SK-N-SH treated with all-trans-retinoic acid at 6 μM for 48 hours (cell line): ENCODE data around the gene TXLNB.

Source experiments
- ATAC-seq: fragments of 200-7000 bp; cut with Tn5 transposase; 3 replicates; pipeline ENCODE4 v1.9.1; 2020; ENCODE audit warnings: mild to moderate bottlenecking, moderate library complexity
- ARNTL ChIP-seq: fragments of 450-650 bp; formaldehyde crosslinking; IDR thresholded peaks from 2 replicates; pipeline ENCODE4 v1.5.0; 2020; ENCODE audit warnings: low read depth, mild to moderate bottlenecking, moderate library complexity, borderline replicate concordance
- BACH2 ChIP-seq: fragments of 250-450 bp; sonication (Bioruptor Pico); IDR thresholded peaks from 2 replicates; pipeline ENCODE4 v1.9.0; 2021; ENCODE audit warnings: mild to moderate bottlenecking, borderline replicate concordance
- ESRRG ChIP-seq: fragments of 250-450 bp; sonication (Bioruptor Pico); IDR thresholded peaks from 2 replicates; pipeline ENCODE4 v1.6.1; 2021; ENCODE audit warnings: mild to moderate bottlenecking
- GLIS3 ChIP-seq: fragments of 250-450 bp; sonication (Bioruptor Pico); IDR thresholded peaks from 2 replicates; pipeline ENCODE4 v1.5.0; 2020; ENCODE audit warnings: mild to moderate bottlenecking, moderate library complexity
- OSR1 ChIP-seq: fragments of 250-450 bp; sonication (Bioruptor Pico); IDR thresholded peaks from 2 replicates; pipeline ENCODE4 v1.8.0; 2022; ENCODE audit warnings: moderate library complexity, mild to moderate bottlenecking, inconsistent platforms
- PPARA ChIP-seq: fragments of 250-450 bp; sonication (Bioruptor Pico); IDR thresholded peaks from 2 replicates; pipeline ENCODE4 v1.5.0; 2020; ENCODE audit warnings: mild to moderate bottlenecking, borderline replicate concordance
- RARB ChIP-seq: fragments of 250-450 bp; sonication (Bioruptor Pico); IDR thresholded peaks from 2 replicates; pipeline ENCODE4 v1.8.0; 2021; ENCODE audit warnings: mild to moderate bottlenecking, moderate library complexity
- SNAI2 ChIP-seq: fragments of 250-450 bp; sonication (Bioruptor Pico); IDR thresholded peaks from 2 replicates; pipeline ENCODE4 v1.5.0; 2020; ENCODE audit warnings: mild to moderate bottlenecking, moderate library complexity
- TCF4 ChIP-seq: fragments of 250-450 bp; sonication (Bioruptor Pico); IDR thresholded peaks from 2 replicates; pipeline ENCODE4 v1.8.0; 2021; ENCODE audit warnings: mild to moderate bottlenecking, moderate library complexity, borderline replicate concordance
- TOX ChIP-seq: fragments of 250-450 bp; sonication (Bioruptor Pico); IDR thresholded peaks from 2 replicates; pipeline ENCODE4 v1.8.0; 2021; ENCODE audit warnings: mild to moderate bottlenecking, moderate library complexity, borderline replicate concordance
- ZC3H10 ChIP-seq: fragments of 250-450 bp; sonication (Bioruptor Pico); IDR thresholded peaks from 2 replicates; pipeline ENCODE4 v1.5.1; 2021; ENCODE audit warnings: mild to moderate bottlenecking, moderate library complexity
- ZFP3 ChIP-seq: fragments of 250-450 bp; sonication (Bioruptor Pico); IDR thresholded peaks from 2 replicates; pipeline ENCODE4 v1.5.0; 2020; ENCODE audit warnings: mild to moderate bottlenecking, moderate library complexity
- ZFP30 ChIP-seq: fragments of 450-650 bp; formaldehyde crosslinking; IDR thresholded peaks from 2 replicates; pipeline ENCODE4 v1.5.0; 2022; ENCODE audit warnings: mild to moderate bottlenecking, moderate library complexity
- ZNF70 ChIP-seq: fragments of 450-650 bp; formaldehyde crosslinking; IDR thresholded peaks from 2 replicates; pipeline ENCODE4 v1.5.0; 2020; ENCODE audit warnings: mild to moderate bottlenecking, moderate library complexity
- TF ChIP-seq, protein P1 (sequence below): fragments of 250-450 bp; sonication (Bioruptor Pico); IDR thresholded peaks from 2 replicates; pipeline ENCODE4 v1.5.0; 2020; ENCODE audit warnings: mild to moderate bottlenecking, moderate library complexity
- TF ChIP-seq, protein P2 (sequence below): fragments of 250-450 bp; sonication (Bioruptor Pico); IDR thresholded peaks from 2 replicates; pipeline ENCODE4 v1.8.0; 2020; ENCODE audit warnings: mild to moderate bottlenecking, moderate library complexity, borderline replicate concordance
- TF ChIP-seq, protein P3 (sequence below): fragments of 250-450 bp; sonication (Bioruptor Pico); IDR thresholded peaks from 2 replicates; pipeline ENCODE4 v1.5.1; 2020; ENCODE audit warnings: low read depth, mild to moderate bottlenecking, moderate library complexity

Gene TXLNB

DNA sequence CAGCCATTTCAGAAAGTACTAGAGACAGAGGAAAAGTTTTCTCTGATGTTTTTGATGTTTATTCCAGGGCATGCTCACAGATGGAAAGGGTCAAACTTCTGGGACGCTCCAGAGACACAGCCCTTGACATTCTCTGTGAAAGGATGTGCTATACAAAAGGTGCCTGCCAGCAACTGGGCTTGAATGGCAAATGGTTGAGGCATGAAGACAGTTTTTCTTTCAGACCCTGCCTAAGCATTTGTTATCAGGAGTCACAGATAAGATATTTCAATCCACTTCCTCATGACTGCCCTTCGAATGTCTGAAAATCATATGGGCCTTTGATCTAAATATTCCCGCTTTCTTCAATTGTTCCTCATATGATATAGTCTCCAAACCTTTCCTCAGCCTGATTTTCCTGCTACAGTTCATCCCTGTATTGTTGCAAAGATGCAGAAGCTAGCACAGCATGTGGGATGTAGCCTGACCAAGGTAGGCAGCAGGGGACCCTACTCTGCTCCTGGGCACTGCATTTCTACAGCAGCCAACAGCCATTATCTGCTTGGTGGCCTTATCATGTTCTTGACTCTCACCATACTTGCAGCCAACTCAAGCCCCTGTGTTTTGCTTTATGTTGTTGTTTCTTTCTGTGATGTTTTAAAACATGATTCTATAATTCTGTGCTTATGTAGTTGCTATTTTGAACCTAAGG lies 14.6 kb upstream of the TXLNB start (continued):
- TF ChIP-seq, protein P1, sequence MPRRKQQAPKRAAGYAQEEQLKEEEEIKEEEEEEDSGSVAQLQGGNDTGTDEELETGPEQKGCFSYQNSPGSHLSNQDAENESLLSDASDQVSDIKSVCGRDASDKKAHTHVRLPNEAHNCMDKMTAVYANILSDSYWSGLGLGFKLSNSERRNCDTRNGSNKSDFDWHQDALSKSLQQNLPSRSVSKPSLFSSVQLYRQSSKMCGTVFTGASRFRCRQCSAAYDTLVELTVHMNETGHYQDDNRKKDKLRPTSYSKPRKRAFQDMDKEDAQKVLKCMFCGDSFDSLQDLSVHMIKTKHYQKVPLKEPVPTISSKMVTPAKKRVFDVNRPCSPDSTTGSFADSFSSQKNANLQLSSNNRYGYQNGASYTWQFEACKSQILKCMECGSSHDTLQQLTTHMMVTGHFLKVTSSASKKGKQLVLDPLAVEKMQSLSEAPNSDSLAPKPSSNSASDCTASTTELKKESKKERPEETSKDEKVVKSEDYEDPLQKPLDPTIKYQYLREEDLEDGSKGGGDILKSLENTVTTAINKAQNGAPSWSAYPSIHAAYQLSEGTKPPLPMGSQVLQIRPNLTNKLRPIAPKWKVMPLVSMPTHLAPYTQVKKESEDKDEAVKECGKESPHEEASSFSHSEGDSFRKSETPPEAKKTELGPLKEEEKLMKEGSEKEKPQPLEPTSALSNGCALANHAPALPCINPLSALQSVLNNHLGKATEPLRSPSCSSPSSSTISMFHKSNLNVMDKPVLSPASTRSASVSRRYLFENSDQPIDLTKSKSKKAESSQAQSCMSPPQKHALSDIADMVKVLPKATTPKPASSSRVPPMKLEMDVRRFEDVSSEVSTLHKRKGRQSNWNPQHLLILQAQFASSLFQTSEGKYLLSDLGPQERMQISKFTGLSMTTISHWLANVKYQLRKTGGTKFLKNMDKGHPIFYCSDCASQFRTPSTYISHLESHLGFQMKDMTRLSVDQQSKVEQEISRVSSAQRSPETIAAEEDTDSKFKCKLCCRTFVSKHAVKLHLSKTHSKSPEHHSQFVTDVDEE (CRISPR knock-in tag): no peak
- TF ChIP-seq, all 23 proteins: peak for 0

DNA sequence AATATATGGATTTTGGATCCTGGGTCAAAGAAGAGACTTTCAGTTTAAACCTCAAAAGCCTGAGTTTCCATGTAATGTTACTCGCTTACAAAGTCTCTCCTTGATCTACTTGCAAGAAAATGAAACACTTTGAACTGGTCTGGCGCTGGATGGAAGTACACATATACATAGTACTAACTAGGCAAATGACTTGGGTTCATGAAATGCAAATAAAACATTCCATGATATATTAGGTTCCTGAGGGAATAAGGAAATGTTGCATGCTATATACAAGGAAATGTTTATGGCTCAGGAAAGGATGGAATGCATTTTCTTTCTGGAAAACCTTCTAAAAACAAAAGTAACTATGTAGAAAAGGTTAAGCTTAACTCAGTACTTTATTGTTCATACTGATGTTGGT lies 11.4 kb upstream of the TXLNB start:
- TF ChIP-seq TCF4 (CRISPR knock-in tag): no peak
- TF ChIP-seq, protein P1 (CRISPR knock-in tag): no peak
- TF ChIP-seq ZC3H10 (CRISPR knock-in tag): no peak
- no peak for TF ChIP-seq OSR1
- TF ChIP-seq ZFP30 (CRISPR knock-in tag): no peak
- no peak for TF ChIP-seq GLIS3 (CRISPR knock-in tag)
- no peak for TF ChIP-seq TOX (CRISPR knock-in tag)
- TF ChIP-seq ARNTL (CRISPR knock-in tag): no peak
- TF ChIP-seq ZFP3 (CRISPR knock-in tag): no peak
- TF ChIP-seq, protein P2, sequence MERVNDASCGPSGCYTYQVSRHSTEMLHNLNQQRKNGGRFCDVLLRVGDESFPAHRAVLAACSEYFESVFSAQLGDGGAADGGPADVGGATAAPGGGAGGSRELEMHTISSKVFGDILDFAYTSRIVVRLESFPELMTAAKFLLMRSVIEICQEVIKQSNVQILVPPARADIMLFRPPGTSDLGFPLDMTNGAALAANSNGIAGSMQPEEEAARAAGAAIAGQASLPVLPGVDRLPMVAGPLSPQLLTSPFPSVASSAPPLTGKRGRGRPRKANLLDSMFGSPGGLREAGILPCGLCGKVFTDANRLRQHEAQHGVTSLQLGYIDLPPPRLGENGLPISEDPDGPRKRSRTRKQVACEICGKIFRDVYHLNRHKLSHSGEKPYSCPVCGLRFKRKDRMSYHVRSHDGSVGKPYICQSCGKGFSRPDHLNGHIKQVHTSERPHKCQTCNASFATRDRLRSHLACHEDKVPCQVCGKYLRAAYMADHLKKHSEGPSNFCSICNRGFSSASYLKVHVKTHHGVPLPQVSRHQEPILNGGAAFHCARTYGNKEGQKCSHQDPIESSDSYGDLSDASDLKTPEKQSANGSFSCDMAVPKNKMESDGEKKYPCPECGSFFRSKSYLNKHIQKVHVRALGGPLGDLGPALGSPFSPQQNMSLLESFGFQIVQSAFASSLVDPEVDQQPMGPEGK (CRISPR knock-in tag): no peak
- ATAC-seq: no peak

DNA sequence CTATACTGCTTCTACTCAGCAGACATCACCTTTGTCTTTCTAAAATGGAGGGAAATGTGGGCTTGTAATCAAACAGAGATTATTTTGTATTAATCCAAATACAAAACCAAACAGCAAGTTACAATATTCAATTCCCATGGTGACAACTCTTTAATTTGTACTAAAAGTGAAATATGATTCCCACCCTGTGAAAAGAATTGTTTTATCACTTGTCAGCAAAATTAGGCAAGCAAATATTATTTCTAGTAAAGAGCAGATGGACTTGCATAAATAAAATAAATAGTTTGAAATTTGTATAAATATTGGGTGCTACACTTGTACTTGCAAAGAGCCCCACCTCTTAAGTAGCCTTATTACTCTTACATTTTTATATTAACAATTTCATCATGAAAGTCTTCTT lies 6.1 kb upstream of the TXLNB start:
- no peak for TF ChIP-seq ZC3H10 (CRISPR knock-in tag)
- no peak for TF ChIP-seq ZFP30 (CRISPR knock-in tag)
- TF ChIP-seq TOX (CRISPR knock-in tag): no peak
- TF ChIP-seq SNAI2 (CRISPR knock-in tag): no peak
- TF ChIP-seq, protein P2 (CRISPR knock-in tag): no peak
- TF ChIP-seq ESRRG (CRISPR knock-in tag): no peak
- no peak for TF ChIP-seq OSR1
- TF ChIP-seq RARB (CRISPR knock-in tag): no peak
- TF ChIP-seq PPARA (CRISPR knock-in tag): no peak
- no peak for ATAC-seq

DNA sequence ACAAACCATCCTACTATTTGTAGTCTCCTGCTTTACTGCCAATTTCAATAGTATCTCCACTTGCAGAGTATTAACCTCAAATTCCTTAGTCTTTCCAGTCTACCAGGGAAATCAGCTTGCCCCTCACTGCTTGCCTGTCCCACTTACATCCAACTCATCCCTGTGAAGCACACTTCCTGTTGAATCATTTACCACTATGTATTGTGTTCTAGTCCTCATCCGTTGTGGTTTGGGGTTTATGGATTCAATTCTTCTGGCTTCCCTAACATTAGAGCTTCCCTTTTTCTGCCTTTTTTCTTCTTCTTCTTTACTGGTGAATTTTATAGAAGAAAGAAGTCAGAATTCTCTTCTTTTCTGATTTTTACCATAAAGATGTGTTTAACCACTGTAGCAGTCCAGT lies 5.1 kb upstream of the TXLNB start:
- no peak for ATAC-seq
- no peak for TF ChIP-seq ZC3H10 (CRISPR knock-in tag)
- no peak for TF ChIP-seq GLIS3 (CRISPR knock-in tag)
- TF ChIP-seq ESRRG (CRISPR knock-in tag): no peak
- TF ChIP-seq, protein P3, sequence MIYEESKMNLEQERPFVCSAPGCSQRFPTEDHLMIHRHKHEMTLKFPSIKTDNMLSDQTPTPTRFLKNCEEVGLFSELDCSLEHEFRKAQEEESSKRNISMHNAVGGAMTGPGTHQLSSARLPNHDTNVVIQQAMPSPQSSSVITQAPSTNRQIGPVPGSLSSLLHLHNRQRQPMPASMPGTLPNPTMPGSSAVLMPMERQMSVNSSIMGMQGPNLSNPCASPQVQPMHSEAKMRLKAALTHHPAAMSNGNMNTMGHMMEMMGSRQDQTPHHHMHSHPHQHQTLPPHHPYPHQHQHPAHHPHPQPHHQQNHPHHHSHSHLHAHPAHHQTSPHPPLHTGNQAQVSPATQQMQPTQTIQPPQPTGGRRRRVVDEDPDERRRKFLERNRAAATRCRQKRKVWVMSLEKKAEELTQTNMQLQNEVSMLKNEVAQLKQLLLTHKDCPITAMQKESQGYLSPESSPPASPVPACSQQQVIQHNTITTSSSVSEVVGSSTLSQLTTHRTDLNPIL (CRISPR knock-in tag): no peak
- no peak for TF ChIP-seq OSR1
- TF ChIP-seq, protein P2 (CRISPR knock-in tag): no peak
- TF ChIP-seq PPARA (CRISPR knock-in tag): no peak
- TF ChIP-seq ARNTL (CRISPR knock-in tag): no peak
- TF ChIP-seq BACH2 (CRISPR knock-in tag): no peak
- no peak for TF ChIP-seq ZFP3 (CRISPR knock-in tag)
- TF ChIP-seq ZNF70 (CRISPR knock-in tag): no peak
- TF ChIP-seq, protein P1 (CRISPR knock-in tag): no peak
- TF ChIP-seq RARB (CRISPR knock-in tag): no peak
- TF ChIP-seq ZFP30 (CRISPR knock-in tag): no peak
